Neural progenitor cell (in vitro differentiated cells): ENCODE data around the gene FAM120A.

ENCODE experiments used
- CTCF ChIP-seq: fragments of 200-600 bp; sonication (generic); IDR thresholded peaks from 2 replicates; pipeline ENCODE4 v1.5.1; 2017; ENCODE audit warnings: antibody characterized with exemption, mild to moderate bottlenecking
- EZH2 ChIP-seq: fragments of 200-600 bp; sonication (generic); IDR thresholded peaks from 2 replicates; pipeline ENCODE4 v1.6.1; 2017; ENCODE audit warnings: antibody characterized with exemption, mild to moderate bottlenecking, moderate library complexity
- EZH2phosphoT487 ChIP-seq: fragments of 200-600 bp; sonication (generic); IDR thresholded peaks from 2 replicates; pipeline ENCODE4 v1.6.1; 2017; ENCODE audit warnings: antibody characterized with exemption

GRCh38 chr9:93610206-93610605, 158.7 kb downstream of the FAM120A start:
- no peak for TF ChIP-seq CTCF
- no peak for TF ChIP-seq EZH2phosphoT487
- TF ChIP-seq EZH2, result no peak
